Mammary microvascular endothelial cell (primary cell): ENCODE results near the gene LAMA5. TPM values are rescaled to one million over a fixed set of nuclear protein-coding genes. Genes with fewer than 3 reads are reported as not detected.

ENCODE experiments used
- total RNA-seq: library from RNA; depleted of rRNA; stranded (reverse); fragments of >200 nt; gene quantifications from 2 replicates; pipeline ENCODE4 v1.2.3, GENCODE V29; 2015

The LAMA5 gene, protein sequence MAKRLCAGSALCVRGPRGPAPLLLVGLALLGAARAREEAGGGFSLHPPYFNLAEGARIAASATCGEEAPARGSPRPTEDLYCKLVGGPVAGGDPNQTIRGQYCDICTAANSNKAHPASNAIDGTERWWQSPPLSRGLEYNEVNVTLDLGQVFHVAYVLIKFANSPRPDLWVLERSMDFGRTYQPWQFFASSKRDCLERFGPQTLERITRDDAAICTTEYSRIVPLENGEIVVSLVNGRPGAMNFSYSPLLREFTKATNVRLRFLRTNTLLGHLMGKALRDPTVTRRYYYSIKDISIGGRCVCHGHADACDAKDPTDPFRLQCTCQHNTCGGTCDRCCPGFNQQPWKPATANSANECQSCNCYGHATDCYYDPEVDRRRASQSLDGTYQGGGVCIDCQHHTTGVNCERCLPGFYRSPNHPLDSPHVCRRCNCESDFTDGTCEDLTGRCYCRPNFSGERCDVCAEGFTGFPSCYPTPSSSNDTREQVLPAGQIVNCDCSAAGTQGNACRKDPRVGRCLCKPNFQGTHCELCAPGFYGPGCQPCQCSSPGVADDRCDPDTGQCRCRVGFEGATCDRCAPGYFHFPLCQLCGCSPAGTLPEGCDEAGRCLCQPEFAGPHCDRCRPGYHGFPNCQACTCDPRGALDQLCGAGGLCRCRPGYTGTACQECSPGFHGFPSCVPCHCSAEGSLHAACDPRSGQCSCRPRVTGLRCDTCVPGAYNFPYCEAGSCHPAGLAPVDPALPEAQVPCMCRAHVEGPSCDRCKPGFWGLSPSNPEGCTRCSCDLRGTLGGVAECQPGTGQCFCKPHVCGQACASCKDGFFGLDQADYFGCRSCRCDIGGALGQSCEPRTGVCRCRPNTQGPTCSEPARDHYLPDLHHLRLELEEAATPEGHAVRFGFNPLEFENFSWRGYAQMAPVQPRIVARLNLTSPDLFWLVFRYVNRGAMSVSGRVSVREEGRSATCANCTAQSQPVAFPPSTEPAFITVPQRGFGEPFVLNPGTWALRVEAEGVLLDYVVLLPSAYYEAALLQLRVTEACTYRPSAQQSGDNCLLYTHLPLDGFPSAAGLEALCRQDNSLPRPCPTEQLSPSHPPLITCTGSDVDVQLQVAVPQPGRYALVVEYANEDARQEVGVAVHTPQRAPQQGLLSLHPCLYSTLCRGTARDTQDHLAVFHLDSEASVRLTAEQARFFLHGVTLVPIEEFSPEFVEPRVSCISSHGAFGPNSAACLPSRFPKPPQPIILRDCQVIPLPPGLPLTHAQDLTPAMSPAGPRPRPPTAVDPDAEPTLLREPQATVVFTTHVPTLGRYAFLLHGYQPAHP (N-terminal part only)
- total RNA-seq = 180 and 187 TPM in 2 replicates

GRCh38 chr20:62367136-62367632 lies at the start of gene LAMA5:
Gene LAMA5 (minus strand): TSS chr20:62367312. CDS start chr20:62367245, 67 bp downstream.

GRCh38 chr20:62407221-62407992 lies 40.3 kb upstream of the LAMA5 start, which contains the start of gene CABLES2:
Gene CABLES2 (minus strand): TSS chr20:62407285. CDS start chr20:62407276, 9 bp downstream.

GRCh38 chr20:62386383-62387218 lies 19.5 kb upstream of the LAMA5 start, which contains the start of gene RPS21:
Gene RPS21 (plus strand): TSS chr20:62387103. CDS start chr20:62387339, 236 bp downstream.

DNA sequence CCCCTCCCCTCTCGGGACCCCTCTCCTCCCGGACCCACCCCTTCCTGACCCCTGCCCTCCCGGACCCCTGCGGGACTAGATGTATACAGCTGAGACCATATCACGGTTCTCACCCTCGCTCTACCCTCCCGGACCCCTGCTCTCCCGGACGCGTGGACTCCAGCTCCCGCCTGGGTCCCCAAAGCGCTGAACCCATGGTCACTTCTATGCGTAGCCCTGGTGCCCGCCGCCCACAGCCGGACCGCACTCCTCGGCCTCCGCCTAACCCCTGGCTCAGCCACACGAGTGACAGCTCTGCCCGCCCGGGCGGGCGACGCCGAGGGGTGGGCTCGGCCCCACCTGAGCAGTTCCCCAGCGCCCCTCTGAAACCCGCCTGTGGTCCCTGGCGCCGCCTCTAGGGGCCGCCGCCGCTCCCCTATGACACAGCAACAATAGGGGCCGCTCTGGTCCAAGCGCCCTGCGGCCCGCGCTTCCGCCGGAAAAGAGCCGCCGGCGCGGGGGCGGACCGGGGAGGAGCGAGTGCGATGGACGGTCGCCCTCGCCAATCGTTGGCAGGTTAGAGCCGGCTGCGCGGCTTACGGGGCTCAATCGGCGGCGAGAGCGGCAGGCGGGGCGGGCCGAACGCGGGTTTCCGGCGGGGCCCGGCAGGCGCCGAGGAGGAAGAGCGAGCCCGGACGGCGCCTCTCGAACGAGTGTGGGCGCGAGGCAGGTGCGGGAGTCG lies 64.6 kb downstream of the LAMA5 start, which contains the start of gene ADRM1:
TSS of gene ADRM1 (plus strand) at position 657 of the 721 bp plus-strand sequence. CDS start 572 bp downstream, outside the sequence.

Other genes with a start within 250 kb of the LAMA5 start
- 20.3 and 21.2 TPM in 2 replicates for gene LSM14B, start 244.8 kb downstream of the LAMA5 start, total RNA-seq
- gene PSMA7, start 223.9 kb downstream of the LAMA5 start, total RNA-seq = 607 and 683 TPM in 2 replicates
- 3.3 and 6.0 TPM in 2 replicates for gene SS18L1, start 223.5 kb downstream of the LAMA5 start, total RNA-seq
- 16.7 and 18.8 TPM in 2 replicates for gene MTG2, start 184.3 kb downstream of the LAMA5 start, total RNA-seq
- not detected in 2 replicates for gene HRH3, start 147.0 kb downstream of the LAMA5 start, total RNA-seq
- 14.1 and 14.2 TPM in 2 replicates for gene OSBPL2, start 128.8 kb downstream of the LAMA5 start, total RNA-seq
- gene ADRM1, start 64.3 kb downstream of the LAMA5 start, total RNA-seq = 249 and 269 TPM in 2 replicates
- gene RPS21, start 19.8 kb upstream of the LAMA5 start, total RNA-seq = 4,092 and 4,801 TPM in 2 replicates
- 7.0 and 9.1 TPM in 2 replicates for gene CABLES2, start 40.0 kb upstream of the LAMA5 start, total RNA-seq
- not detected in 2 replicates for gene RBBP8NL, start 60.2 kb upstream of the LAMA5 start, total RNA-seq
- gene GATA5, start 108.7 kb upstream of the LAMA5 start, total RNA-seq = not detected in 2 replicates